HG03280 (cell line): ENCODE results near the gene ZNF205.
"Not testable (repeated sequence)": the region's sequence is repeated elsewhere in the genome, so short reads cannot be mapped to it uniquely, and the experiment has no call there.

ENCODE experiments used
- ATAC-seq: cut with Tn5 transposase; IDR thresholded peaks from one replicate; pipeline ENCODE4 v1.9.1; 2021; ENCODE audit warnings: mild to moderate bottlenecking, moderate library complexity; ENCODE audit not compliant: unreplicated experiment

The ZNF205 gene

DNA sequence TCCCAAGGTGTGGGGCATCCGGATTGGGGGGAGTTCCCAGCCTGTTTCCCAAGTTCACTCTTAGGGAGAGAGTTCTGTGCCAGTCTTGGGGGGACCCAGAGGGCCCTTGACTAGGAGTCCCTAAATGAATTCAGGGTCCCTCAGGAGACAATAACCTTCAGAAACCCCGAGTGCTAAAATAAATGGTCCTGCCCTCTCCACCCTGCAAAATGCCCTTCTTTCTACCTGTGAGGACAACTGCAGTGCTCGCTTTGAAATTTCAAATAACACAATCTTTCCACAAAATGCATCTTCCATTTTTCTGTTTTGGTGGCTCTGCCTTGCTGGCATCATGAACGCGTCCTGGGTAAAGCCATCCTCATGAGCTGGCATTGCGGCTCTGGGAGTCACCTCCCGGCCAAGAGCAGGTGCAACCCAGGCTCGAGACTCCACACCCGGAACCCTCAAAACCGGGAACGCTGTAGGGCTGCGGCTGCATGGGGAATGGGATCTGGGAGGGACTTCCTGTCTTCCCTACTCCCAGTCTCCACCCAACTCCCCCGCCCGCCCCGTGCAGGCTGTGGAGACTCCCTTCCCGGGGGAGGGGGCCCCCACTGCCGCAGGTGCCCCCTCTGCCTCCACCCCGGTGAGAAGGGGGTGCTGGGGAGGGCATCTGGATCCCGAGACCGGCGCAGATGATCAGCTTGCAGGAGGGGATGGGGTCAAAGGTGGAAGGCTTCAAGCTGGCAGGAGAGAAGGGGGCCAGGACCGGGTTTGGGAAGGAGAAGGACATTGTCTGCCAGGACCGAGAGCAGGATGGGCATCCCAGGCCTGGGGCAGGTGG lies at the start of gene ZNF205:
TSS of gene ZNF205 (plus strand) at position 529 of the 823 bp plus-strand sequence. CDS start 845 bp downstream, outside the sequence.
- no peak for ATAC-seq

- ATAC-seq, result no peak
Observed at GRCh38 chr16:3063625-3064386, 48.6 kb upstream of the ZNF205 start.

DNA sequence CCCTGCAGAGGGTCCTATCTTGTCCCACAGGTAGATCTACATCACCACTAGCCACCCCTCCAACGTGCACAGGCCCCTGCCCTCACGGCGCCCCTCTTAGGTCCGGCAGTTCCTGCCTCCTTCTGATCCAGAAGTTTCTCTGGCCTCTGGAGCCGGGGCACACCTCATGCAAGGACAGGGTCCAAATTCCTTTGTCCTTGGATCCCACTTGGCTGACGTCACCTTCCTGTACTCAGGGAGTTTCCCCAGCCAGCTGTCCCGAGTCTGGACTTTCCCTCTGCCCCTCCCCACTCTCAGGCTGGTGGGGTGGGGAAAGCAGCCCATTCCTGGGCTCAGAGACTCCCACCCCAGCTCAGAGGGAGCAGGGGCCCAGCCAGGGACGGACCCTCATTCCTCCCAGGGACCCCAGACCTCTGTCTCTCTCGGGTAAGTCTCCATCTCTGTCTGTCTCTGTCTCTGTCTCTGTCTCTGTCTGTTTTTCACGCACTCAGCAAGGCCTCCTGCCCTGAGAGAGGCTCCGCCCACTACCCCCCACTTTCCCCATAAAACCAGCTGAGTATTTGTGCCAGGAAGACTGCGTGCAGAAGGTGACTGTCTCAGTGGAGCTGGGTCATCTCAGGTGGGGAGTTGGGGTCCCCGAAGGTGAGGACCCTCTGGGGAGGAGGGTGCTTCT lies 47.2 kb upstream of the ZNF205 start, which contains the start of gene IL32:
TSS of gene IL32 (plus strand) at position 572 of the 673 bp plus-strand sequence. CDS start 172 bp downstream, outside the sequence.
- ATAC-seq, result no peak

DNA sequence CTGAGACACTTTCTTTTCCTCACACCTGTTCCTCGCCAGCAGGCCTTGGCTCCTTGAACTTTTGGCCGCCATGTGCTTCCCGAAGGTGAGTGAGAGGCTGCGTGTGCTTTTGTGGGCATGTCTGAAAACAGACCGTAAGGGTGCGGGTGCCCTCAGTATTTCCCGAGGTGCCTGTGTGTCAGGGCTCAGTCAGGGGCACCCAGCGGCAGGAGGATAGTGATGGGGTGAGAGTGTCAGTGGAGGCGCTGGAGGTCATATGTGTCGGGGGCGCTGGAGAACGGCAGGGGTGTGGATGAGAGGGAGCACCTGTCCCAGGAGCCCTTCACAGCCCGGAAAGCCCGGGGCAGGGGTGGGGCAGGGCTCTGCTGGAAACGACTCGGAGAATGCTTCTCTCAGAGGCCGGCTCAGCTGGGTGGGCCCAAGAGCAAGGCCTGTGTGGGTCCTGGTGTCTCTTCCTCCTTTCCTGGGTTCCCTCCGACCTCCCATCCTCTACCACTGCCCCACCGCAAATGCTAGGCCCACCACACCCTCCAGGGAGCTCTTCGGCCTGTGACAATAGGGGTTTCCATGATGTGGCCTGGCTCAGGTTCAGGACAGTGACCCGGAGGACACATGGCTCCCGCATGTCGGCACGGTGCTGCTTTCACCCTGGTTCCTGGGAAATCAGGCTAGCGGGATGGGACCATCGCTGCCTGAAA lies 46.5 kb upstream of the ZNF205 start:
- no peak for ATAC-seq

DNA sequence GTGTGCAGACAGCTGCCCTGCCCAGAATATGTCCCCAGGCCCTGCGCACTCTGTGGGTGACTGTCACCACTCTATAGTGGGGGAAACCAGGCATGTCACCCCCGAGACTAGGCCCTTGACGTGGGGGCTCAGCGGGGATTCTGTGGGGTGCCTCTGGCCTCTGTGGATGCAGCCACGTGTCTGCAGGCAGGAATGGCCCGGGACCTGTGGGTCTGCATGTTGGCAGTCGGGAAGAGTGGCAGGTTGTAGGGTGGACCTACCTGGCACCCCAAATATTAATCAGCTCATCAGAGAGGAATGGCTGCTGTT lies 46.0 kb upstream of the ZNF205 start:
- no peak for ATAC-seq

DNA sequence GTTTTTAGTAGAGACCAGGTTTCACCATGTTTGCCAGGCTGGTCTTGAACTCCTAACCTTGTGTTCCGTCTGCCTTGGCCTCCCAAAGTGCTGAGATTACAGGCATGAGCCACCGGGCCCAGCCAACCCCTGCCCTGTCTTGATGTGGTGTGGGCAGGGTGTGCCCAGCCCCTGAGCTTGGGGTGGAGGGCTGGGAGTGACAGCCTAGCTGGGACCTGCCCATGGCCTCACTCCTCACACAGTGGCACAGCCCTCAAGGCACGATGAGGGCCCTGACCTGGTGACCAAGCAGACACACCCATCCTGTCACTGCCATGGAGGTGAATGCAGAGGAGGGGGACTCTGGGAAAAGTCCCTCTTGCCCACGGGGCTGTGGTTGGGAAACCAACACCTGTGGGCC lies 43.9 kb upstream of the ZNF205 start:
- no peak for ATAC-seq

DNA sequence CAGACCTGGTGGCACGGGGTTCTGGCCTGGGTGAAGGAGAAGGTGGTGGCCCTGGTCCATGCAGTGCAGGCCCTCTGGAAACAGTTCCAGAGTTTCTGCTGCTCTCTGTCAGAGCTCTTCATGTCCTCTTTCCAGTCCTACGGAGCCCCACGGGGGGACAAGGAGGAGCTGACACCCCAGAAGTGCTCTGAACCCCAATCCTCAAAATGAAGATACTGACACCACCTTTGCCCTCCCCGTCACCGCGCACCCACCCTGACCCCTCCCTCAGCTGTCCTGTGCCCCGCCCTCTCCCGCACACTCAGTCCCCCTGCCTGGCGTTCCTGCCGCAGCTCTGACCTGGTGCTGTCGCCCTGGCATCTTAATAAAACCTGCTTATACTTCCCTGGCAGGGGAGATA lies 43.2 kb upstream of the ZNF205 start:
- not testable (repeated sequence) for ATAC-seq

DNA sequence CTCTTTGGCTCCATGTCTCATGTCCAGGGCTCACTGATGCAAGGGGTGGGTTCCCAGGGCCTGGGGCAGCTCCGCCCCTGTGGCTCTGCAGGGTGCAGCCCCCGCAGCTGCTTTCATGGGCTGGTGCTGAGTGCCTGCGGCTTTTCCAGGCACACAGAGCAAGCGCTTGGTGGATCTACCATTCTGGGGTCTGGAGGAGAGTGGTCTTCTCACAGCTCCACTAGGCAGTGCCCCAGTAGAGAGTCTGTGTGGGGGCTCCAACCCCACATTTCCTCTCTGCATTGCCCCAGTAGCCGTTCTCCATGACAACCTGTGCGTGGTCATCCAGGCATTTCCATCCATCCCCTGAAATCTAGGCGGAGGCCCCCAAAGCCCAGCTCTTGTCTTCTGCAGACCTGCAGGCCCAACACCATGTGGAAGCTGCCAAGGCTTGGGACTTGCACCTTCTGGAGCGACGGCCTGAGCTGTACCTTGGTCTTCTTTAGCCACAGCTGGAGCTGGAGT lies 41.7 kb upstream of the ZNF205 start:
- no peak for ATAC-seq

DNA sequence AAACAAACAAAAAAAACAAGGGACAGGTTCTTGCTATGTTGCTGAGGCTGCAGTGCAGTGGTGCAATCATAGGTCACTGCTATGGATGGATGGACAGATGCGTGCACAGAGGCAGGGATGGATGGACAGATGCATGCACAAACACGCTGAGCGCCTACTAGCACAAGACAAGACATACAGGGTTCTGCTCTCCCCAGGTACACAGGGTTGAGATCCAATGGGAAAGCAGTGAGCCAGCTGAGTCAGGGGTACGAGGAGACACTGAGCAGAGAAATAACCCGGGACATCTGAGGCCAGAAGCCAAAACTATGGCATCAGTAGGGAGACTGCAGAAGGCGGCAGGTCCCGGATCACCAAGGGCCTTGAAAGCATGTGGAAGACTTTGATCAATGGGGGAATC lies 40.7 kb upstream of the ZNF205 start:
- ATAC-seq, result no peak

DNA sequence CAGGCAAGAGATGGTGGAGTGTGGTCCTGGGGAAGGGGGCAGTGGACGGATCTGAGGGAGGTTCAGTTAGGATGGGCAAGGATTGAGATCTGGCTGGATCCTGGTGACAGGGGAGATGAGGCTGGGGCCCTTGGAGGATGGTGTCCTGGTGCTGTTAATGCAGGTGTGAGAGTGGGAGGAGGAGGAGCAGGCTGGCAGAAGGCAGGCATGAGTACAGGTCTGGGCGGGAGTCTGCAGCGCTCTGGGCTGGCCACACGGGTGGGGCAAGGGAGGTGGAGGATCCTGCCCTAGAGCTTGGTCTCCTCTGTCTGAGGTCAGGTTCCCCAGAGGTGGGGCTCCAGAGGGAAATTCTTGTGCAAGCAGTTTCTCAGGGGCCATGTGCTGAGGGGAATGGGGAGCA lies 40.2 kb upstream of the ZNF205 start:
- not testable (repeated sequence) for ATAC-seq

DNA sequence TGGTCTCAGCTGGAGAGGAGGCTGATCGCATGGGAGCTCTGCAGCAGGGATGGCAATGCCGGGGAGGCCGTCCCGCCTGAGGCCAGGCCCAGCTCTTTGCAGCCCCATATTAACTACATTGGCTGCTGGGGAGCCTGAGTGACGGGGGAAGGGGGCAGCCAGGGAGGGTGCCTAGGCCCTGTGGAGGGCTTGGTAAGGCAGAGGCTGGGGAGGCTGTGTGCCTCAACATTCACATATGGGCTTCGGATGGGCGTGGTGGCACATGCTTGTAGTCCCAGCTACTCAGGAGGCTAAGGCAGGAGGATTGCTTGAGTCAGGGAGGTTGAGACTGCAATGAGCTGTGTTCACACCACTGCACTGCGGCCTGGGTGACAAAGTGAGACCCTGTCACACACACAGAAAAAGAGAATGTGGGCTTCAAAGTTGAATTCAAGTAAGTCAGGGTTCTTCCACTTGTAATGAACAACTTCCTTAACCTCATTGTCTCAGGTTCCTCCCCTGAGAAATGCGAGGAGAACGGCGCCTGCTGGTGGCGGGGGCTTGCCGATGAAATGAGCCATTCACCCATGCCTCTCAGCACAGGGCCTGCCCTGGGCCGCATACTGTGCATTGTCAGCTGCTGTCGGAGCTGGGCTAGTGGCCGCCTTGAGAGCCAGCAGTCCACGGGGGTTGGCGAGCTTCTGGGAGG lies 39.7 kb upstream of the ZNF205 start:
- ATAC-seq, result not testable (repeated sequence)

GRCh38 chr16:3073448-3073847 lies 38.9 kb upstream of the ZNF205 start:
- no peak for ATAC-seq

GRCh38 chr16:3074860-3075522 lies 37.4 kb upstream of the ZNF205 start:
- no peak for ATAC-seq

- ATAC-seq, result no peak
Observed at GRCh38 chr16:3075523-3075915, 36.9 kb upstream of the ZNF205 start.

DNA sequence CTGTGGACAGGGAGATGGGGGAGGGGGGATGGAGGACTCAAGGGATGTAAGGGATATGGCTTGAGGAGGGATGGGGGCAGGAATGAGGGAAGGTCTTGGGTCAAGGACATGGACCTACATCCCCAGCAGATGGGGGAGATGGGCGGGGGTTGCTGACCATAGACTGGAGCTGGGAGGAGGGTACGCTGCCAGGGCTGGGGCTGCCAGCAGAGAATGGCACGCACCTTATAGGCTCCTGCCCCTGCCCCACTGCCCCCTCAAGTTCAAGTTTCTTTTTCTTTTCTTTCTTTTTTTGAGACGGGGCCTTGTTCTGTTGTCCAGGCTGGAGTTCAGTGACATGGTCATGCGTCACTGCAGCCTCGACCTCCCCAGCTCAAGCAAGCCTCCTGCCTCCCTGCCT lies 36.4 kb upstream of the ZNF205 start:
- ATAC-seq, result not testable (repeated sequence)

DNA sequence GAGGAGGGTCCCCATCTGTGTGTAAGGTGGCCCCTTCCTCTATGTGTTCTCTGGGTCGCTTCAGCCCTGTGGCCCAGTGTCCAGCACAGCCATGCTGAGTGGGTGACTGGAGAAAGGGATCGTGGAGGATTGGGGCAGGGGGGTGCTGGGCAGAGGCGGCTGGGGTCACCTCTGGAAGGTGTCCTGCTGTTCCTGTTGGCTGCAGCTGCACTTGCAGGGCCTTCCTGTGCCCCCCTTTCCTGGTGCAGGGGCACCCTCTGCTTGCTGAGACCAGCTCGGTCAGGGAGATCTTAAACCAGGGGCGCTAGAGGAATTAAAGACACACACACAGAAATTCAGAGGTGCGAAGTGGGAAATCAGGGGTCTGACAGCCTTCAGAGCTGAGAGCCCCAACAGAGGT lies 35.8 kb upstream of the ZNF205 start:
- no peak for ATAC-seq

DNA sequence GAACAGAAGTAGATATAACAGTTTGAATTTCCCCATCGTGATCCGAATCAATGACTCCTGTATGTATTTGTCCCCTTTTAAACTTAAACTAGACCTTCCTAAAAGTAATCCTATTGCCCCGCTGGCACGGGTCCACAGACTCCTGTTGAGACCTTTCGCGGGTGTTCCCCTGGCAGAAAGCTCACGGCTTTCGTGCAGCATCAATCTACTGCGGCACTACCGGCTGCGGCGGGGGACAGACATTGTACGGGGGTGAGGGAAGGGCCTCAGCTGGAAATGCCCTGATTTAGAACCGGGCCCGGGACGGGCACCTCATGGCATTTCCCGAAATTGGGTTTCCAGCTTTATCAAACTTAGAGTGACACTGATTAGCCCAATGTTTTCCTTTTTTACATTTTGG lies 32.4 kb upstream of the ZNF205 start:
- ATAC-seq, result no peak

GRCh38 chr16:3081957-3082356 lies 30.4 kb upstream of the ZNF205 start:
- not testable (repeated sequence) for ATAC-seq

GRCh38 chr16:3083408-3083807 lies 29.0 kb upstream of the ZNF205 start:
- ATAC-seq, result not testable (repeated sequence)

DNA sequence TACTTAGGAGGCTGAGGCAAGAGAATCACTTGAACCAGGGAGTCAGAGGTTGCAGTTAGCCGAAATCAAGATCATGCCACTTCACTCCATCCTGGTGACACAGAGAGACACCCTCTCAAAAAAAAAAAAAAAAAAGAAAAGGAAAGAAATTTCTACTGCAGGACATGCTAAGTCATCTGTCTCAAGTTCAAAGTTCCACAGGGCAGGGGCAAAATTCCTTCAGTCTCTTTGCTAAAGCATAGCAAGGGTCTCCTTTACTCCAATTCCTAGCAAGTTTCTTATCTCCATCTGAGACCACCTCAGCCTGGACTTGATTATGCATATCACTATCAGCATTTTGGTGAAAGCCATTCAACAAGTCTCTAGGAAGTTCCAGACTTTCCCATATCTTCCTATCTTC lies 27.9 kb upstream of the ZNF205 start:
- ATAC-seq, result no peak
